Loucy (cell line): Measurements from ENCODE around the gene DISC1.

Experiments
- CTCF ChIP-seq: fragments of 200-600 bp; sonication (generic); conservative IDR thresholded peaks from 2 replicates; pipeline ENCODE4 v1.5.1; 2014; ENCODE audit warnings: mild to moderate bottlenecking, antibody characterized with exemption, low read length
- EZH2phosphoT487 ChIP-seq: fragments of 200-600 bp; IDR thresholded peaks from 2 replicates; pipeline ENCODE4 v1.6.1; 2018; ENCODE audit warnings: antibody characterized with exemption, mild to moderate bottlenecking, moderate library complexity, borderline replicate concordance

GRCh38 chr1:231679109-231679508 lies 52.5 kb downstream of the DISC1 start:
- no peak for TF ChIP-seq CTCF
- TF ChIP-seq EZH2phosphoT487: no peak
